ENCODE data around the gene RORC. TPM values are rescaled to one million over a fixed set of nuclear protein-coding genes. Genes with fewer than 3 reads are reported as not detected.

The RORC gene
- polyA plus RNA-seq, 1 donor: 8.7 TPM

- WGBS (ENCODE audit: insufficient coverage, low lambda C conversion rate): no CpG with 5 or more reads among the region's 5 CpGs
These were observed 24.5 kb downstream of the RORC start for GRCh38 chr1:151807131-151807530.

GRCh38 chr1:151806170-151806569, 25.4 kb downstream of the RORC start:
- no peak overlapping the region for H3K27ac ChIP-seq (ENCODE audit: low read length)
- no peaks in the 10 kb centered on the region for H3K4me1 ChIP-seq (ENCODE audit: control insufficient read depth, insufficient read depth, low read length)
- H3K4me3 ChIP-seq (ENCODE audit: low read length): no peak overlapping the region
- H3K27me3 ChIP-seq (ENCODE audit: control insufficient read depth, insufficient read depth, low read length): peaks cover 29% of the 10 kb centered on the region
- no peak for DNase-seq
- no CpG with 5 or more reads among the region's 7 CpGs for WGBS (ENCODE audit: insufficient coverage, low lambda C conversion rate)
- no peaks in the 10 kb centered on the region for H3K9me3 ChIP-seq (ENCODE audit: control insufficient read depth, low read depth, low read length)
- no peaks in the 10 kb centered on the region for H3K36me3 ChIP-seq (ENCODE audit: control insufficient read depth, insufficient read depth, low read length)

More at GRCh38 chr1:151807131-151807530, 24.5 kb downstream of the RORC start:
- Histone ChIP-seq H3K27ac (ENCODE audit: low read length) (no peak overlapping the region), H3K36me3 (ENCODE audit: control insufficient read depth, insufficient read depth, low read length) (no peaks in the 10 kb centered on the region), H3K4me3 (ENCODE audit: low read length) (no peak overlapping the region), H3K9me3 (ENCODE audit: control insufficient read depth, low read depth, low read length) (no peaks in the 10 kb centered on the region), H3K27me3 (ENCODE audit: control insufficient read depth, insufficient read depth, low read length) (peaks cover 29% of the 10 kb centered on the region), H3K4me1 (ENCODE audit: control insufficient read depth, insufficient read depth, low read length) (no peaks in the 10 kb centered on the region)
- DNase-seq: no peak

- H3K27me3 ChIP-seq (ENCODE audit: control insufficient read depth, insufficient read depth, low read length): peaks cover 33% of the 10 kb centered on the region
- no peaks in the 10 kb centered on the region for H3K4me1 ChIP-seq (ENCODE audit: control insufficient read depth, insufficient read depth, low read length)
- no peak within 1 kb of the TSS for H3K27ac ChIP-seq (ENCODE audit: low read length)
- no peak for DNase-seq
- H3K36me3 ChIP-seq (ENCODE audit: control insufficient read depth, insufficient read depth, low read length): no peaks in the 10 kb centered on the region
- H3K9me3 ChIP-seq (ENCODE audit: control insufficient read depth, low read depth, low read length): no peaks in the 10 kb centered on the region
- WGBS (ENCODE audit: insufficient coverage, low lambda C conversion rate): no CpG with 5 or more reads among the region's 12 CpGs
- no peak within 1 kb of the TSS for H3K4me3 ChIP-seq (ENCODE audit: low read length)
These were observed 26.4 kb downstream of the RORC start, which contains the start of gene LINGO4 for GRCh38 chr1:151805066-151805820. TSS of gene LINGO4 (minus strand) at chr1:151805419. CDS start at chr1:151802704, 2,715 bp downstream.

GRCh38 chr1:151803915-151804314, 27.7 kb downstream of the RORC start:
- no peak overlapping the region for H3K4me3 ChIP-seq (ENCODE audit: low read length)
- no peaks in the 10 kb centered on the region for H3K4me1 ChIP-seq (ENCODE audit: control insufficient read depth, insufficient read depth, low read length)
- H3K27me3 ChIP-seq (ENCODE audit: control insufficient read depth, insufficient read depth, low read length): peaks cover 44% of the 10 kb centered on the region
- no peak for DNase-seq
- H3K36me3 ChIP-seq (ENCODE audit: control insufficient read depth, insufficient read depth, low read length): no peaks in the 10 kb centered on the region
- H3K27ac ChIP-seq (ENCODE audit: low read length): no peak overlapping the region
- H3K9me3 ChIP-seq (ENCODE audit: control insufficient read depth, low read depth, low read length): no peaks in the 10 kb centered on the region
- no CpG with 5 or more reads among the region's 3 CpGs for WGBS (ENCODE audit: insufficient coverage, low lambda C conversion rate)

- Histone ChIP-seq H3K27ac (ENCODE audit: low read length) (no peak overlapping the region), H3K4me1 (ENCODE audit: control insufficient read depth, insufficient read depth, low read length) (no peaks in the 10 kb centered on the region), H3K9me3 (ENCODE audit: control insufficient read depth, low read depth, low read length) (no peaks in the 10 kb centered on the region), H3K4me3 (ENCODE audit: low read length) (no peak overlapping the region), H3K27me3 (ENCODE audit: control insufficient read depth, insufficient read depth, low read length) (peaks cover 47% of the 10 kb centered on the region), H3K36me3 (ENCODE audit: control insufficient read depth, insufficient read depth, low read length) (no peaks in the 10 kb centered on the region)
- DNase-seq: no peak
These were observed 28.4 kb downstream of the RORC start for GRCh38 chr1:151803164-151803563.

DNA sequence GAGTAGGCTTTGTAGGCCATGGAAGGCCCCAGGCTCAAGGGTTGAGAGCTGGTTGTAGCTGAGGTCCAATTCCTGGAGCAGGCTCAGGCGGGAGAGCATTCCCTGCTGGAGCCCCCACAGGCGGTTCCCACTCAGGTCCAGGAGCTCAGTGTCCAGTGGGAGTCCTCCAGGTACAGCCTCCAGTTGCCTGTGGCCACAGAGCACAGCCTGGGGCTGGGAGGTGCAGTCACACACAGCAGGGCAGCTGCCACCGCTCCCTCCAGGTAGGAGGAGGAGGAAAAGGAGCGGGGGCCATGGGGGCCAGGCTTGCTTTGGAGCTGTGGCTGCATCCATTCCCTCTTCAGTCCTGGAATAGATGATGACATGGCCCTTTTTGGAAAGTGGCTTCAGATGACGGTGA, 29.2 kb downstream of the RORC start:
- Histone ChIP-seq H3K27ac (ENCODE audit: low read length) (no peak overlapping the region), H3K4me3 (ENCODE audit: low read length) (no peak overlapping the region), H3K4me1 (ENCODE audit: control insufficient read depth, insufficient read depth, low read length) (no peaks in the 10 kb centered on the region), H3K27me3 (ENCODE audit: control insufficient read depth, insufficient read depth, low read length) (peaks cover 47% of the 10 kb centered on the region), H3K36me3 (ENCODE audit: control insufficient read depth, insufficient read depth, low read length) (no peaks in the 10 kb centered on the region), H3K9me3 (ENCODE audit: control insufficient read depth, low read depth, low read length) (no peaks in the 10 kb centered on the region)
- WGBS (ENCODE audit: insufficient coverage, low lambda C conversion rate): no CpG with 5 or more reads among the region's 5 CpGs
- DNase-seq: no peak

- peaks cover 47% of the 10 kb centered on the region for H3K27me3 ChIP-seq (ENCODE audit: control insufficient read depth, insufficient read depth, low read length)
- WGBS (ENCODE audit: insufficient coverage, low lambda C conversion rate): no CpG with 5 or more reads among the region's 7 CpGs
These were observed 29.8 kb downstream of the RORC start for GRCh38 chr1:151801846-151802245.

GRCh38 chr1:151801310-151801820, 30.2 kb downstream of the RORC start:
- no peaks in the 10 kb centered on the region for H3K36me3 ChIP-seq (ENCODE audit: control insufficient read depth, insufficient read depth, low read length)
- H3K4me3 ChIP-seq (ENCODE audit: low read length): no peak overlapping the region
- peaks cover 47% of the 10 kb centered on the region for H3K27me3 ChIP-seq (ENCODE audit: control insufficient read depth, insufficient read depth, low read length)
- no peak for DNase-seq
- no peak overlapping the region for H3K27ac ChIP-seq (ENCODE audit: low read length)
- WGBS (ENCODE audit: insufficient coverage, low lambda C conversion rate): no CpG with 5 or more reads among the region's 12 CpGs
- no peaks in the 10 kb centered on the region for H3K4me1 ChIP-seq (ENCODE audit: control insufficient read depth, insufficient read depth, low read length)
- H3K9me3 ChIP-seq (ENCODE audit: control insufficient read depth, low read depth, low read length): no peaks in the 10 kb centered on the region

More at GRCh38 chr1:151801846-151802245, 29.8 kb downstream of the RORC start:
- Histone ChIP-seq H3K27ac (ENCODE audit: low read length) (no peak overlapping the region), H3K9me3 (ENCODE audit: control insufficient read depth, low read depth, low read length) (no peaks in the 10 kb centered on the region), H3K4me1 (ENCODE audit: control insufficient read depth, insufficient read depth, low read length) (no peaks in the 10 kb centered on the region), H3K4me3 (ENCODE audit: low read length) (no peak overlapping the region), H3K36me3 (ENCODE audit: control insufficient read depth, insufficient read depth, low read length) (no peaks in the 10 kb centered on the region)
- DNase-seq: no peak

- WGBS (ENCODE audit: insufficient coverage, low lambda C conversion rate): no CpG with 5 or more reads among the region's 8 CpGs
- no peak overlapping the region for H3K4me3 ChIP-seq (ENCODE audit: low read length)
- no peak for DNase-seq
- no peak overlapping the region for H3K27ac ChIP-seq (ENCODE audit: low read length)
- no peaks in the 10 kb centered on the region for H3K4me1 ChIP-seq (ENCODE audit: control insufficient read depth, insufficient read depth, low read length)
- H3K27me3 ChIP-seq (ENCODE audit: control insufficient read depth, insufficient read depth, low read length): peaks cover 47% of the 10 kb centered on the region
- H3K9me3 ChIP-seq (ENCODE audit: control insufficient read depth, low read depth, low read length): no peaks in the 10 kb centered on the region
- no peaks in the 10 kb centered on the region for H3K36me3 ChIP-seq (ENCODE audit: control insufficient read depth, insufficient read depth, low read length)
These were observed 30.8 kb downstream of the RORC start for GRCh38 chr1:151800830-151801229.

DNA sequence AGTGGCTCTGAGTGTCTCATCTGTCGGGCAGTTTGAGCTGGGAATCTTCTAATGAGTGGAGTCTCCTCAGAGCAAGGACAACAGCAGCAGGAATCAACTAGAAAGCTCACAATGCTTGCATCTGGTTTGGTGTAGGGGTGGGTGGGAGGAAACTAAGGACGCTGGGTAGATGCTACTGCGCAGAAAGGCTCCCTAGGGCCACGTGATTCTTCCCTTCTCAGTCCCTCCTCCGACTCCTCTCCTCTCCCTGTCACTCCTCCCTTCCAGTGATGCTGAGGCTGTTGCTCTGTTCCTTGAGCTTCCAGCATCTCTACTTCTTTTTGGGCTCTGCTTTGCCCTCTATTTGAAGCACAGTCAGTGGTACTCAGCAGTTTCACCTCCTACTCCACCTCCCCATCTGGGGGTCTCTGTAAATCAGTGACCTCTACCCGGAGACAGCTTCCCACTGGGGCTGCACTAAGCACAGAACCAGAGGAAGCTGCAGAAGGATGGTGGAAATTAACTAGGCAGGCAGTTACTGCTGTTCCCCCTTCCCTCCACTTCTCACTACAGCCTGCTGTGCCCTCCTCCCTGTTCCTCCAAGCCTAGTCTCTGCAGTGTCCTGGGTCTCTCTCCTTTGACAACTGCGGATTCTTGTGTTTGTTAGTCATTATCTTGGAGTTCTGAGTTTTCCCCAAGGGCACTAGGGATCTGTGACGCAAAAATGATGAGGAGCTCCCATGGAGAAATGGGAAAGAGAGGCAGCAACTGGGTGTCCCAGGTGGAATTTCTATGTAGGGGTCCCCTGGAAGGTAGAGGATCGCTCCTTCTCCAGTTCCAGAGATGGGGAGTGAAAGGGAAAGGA, 32.2 kb downstream of the RORC start:
- H3K9me3 ChIP-seq (ENCODE audit: control insufficient read depth, low read depth, low read length): no peaks in the 10 kb centered on the region
- no peak overlapping the region for H3K4me3 ChIP-seq (ENCODE audit: low read length)
- H3K4me1 ChIP-seq (ENCODE audit: control insufficient read depth, insufficient read depth, low read length): no peaks in the 10 kb centered on the region
- H3K27ac ChIP-seq (ENCODE audit: low read length): no peak overlapping the region
- no peak for DNase-seq
- WGBS (ENCODE audit: insufficient coverage, low lambda C conversion rate): no CpG with 5 or more reads among the region's 9 CpGs
- H3K36me3 ChIP-seq (ENCODE audit: control insufficient read depth, insufficient read depth, low read length): no peaks in the 10 kb centered on the region
- H3K27me3 ChIP-seq (ENCODE audit: control insufficient read depth, insufficient read depth, low read length): peaks cover 34% of the 10 kb centered on the region
